ENCODE results near the gene GPHN.
"Not testable (repeated sequence)": the region's sequence is repeated elsewhere in the genome, so short reads cannot be mapped to it uniquely, and the experiment has no call there.

GPHN gene

DNA sequence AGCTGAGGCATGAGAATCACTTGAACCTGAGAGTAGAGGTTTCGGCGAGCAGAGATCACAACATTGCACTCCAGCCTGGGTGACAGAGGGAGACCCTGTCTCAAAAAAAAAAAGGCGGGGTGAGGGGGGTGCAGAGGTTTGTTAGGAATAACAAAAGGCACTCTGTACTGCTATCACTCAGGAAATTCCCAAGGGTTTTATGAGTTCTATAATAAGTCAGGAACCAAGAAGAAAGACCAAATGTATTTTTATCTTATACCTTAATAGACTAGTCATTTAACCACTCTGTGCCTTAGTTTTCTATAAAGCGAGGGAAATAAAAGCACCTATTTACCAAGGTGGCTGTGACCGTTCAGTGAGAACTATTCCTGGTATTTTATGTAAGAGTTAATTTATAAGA, 319.2 kb downstream of the GPHN start:
- no peak for DNase-seq

DNA sequence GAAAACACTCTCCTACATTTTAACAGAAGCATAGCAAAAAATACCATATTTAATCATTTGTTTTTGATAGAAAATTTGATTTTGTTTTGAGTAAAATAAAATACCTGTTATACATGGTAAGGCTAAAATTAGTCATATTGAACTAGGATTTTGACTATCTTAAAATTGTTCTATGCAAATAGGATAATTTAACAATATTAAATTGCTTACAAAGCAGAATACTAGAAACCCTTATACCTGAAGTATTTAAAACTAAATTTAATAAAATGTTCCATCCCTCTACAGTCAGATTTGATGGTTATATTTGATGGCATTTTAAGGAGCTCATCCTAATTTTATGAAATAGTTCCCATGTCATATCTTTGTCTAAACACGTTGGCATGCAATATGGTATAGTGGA, 323.2 kb downstream of the GPHN start:
- DNase-seq = no peak

DNA sequence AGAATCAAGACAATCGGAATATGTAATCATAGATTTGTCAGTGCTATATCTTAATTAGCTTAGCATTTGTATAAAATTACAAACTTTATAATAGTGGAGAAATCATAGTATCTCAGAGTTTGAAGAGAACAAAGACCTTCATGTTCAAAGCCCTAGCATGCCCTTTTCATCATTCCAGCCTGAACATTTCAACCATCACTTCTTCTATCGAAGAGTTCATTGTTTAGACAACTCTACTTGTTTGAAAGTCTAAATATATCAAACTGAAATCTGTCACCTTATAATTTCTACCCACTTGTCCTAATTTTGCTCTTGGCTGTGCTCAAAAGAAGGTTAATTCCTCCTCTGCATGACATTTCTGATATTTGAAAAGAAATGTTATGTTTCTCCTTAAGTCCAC, 325.9 kb downstream of the GPHN start:
- no peak for DNase-seq

DNA sequence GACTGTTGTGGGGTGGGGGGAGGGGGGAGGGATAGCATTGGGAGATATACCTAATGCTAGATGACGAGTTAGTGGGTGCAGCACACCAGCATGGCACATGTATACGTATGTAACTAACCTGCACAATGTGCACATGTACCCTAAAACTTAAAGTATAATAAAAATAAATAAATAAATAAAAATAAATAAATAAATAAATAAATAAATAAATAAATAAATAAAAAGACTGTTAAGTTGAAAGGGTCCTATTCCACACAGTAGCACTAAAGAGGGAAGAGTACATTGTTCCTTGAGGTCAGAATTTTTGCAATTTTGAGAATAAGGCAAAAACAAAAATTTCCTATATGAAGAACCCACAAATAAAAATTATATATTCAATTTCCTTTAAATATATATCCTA, 329.5 kb downstream of the GPHN start:
- not testable (repeated sequence) for DNase-seq

DNA sequence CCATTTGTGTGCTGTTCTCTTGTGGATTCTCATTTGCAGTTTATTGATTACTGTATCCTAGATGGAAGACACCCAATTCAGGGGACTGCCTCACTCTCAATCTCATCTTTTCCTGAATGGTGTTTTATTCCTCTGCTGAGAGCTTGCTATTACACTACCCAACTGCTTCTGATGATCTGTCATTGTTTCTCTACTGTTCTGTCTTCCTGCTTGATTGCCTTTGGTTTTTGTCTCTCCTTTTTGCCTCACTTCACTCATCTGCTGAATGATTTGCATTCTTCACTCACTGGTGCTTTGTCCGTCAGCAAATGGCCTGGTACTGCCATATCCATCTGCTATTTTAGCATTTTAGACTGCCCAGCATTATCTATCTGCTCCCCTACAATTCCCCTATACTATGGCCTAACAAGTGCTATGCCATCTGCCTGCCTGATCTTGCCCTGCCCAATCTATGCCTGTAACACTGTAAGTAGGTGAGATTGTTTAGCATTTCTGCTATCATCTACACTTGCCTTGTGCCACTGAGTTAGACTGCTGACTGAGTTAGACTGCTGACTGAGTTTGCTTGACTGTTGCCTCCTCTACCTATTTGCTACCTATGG, 335.1 kb downstream of the GPHN start:
- DNase-seq = no peak

DNA sequence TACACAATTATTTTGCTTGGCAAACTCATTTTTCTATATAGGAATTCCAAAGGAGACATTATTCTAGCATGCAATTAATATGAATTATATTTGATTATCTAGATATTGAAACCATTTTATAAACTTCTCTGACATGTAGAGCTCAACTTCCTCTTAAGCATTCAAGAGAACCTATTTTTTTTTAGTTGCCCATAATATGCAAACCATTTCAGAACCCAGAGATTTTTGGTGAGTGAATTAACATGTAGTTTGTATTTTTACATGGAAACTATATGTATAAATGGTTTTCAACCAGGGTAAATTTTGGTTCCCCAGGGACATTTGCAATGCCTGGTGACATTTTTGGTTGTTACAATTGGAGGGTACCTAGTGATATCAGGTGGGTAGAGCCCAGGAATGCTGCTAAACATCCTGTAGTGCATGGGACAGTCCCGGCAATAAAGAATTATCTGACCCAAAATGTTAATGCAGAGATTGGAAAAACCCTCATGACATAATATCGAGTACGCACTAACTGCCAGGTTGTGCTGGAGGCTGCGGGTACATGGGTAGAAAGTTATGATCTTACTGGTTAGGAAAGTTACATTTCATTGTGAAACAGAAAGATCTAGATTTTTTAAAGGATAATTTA, 342.4 kb downstream of the GPHN start:
- no peak for DNase-seq

DNA sequence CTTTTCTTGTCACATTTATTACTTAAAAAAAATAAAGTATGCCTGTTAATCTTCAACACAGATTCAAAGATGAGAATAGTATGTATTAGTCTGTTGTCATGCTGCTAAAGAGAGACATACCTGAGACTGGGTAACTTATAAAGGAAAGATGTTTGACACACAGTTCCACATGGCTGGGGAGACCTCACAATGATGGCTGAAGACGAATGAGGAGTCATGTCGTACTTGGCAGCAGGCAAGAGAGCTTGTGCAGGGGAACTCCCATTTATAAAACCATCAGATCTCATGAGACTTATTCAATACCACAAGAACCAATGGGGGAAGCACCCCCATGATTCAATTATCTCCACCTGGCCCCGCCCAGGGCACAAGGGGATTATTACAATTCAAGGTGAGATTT, 345.4 kb downstream of the GPHN start:
- no peak for DNase-seq

DNA sequence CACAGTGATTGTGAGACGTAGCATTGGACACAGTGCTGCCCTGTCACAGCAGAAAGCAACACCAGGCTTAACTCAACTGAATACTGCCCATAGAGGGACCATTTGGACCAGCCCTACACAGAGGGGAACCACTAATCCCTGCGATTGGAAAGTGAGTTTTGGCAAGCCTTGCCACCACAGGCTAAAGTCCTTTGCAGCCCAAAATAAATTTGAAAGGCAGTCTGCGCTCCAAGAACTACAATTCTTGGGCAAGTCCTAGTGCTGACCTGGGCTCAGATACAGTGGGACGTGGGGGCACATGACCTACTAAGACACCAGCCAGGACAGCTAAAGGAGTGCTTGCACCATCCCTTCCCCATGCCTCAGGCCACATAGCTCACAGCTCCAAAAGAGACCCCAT, 349.9 kb downstream of the GPHN start:
- DNase-seq = no peak

DNA sequence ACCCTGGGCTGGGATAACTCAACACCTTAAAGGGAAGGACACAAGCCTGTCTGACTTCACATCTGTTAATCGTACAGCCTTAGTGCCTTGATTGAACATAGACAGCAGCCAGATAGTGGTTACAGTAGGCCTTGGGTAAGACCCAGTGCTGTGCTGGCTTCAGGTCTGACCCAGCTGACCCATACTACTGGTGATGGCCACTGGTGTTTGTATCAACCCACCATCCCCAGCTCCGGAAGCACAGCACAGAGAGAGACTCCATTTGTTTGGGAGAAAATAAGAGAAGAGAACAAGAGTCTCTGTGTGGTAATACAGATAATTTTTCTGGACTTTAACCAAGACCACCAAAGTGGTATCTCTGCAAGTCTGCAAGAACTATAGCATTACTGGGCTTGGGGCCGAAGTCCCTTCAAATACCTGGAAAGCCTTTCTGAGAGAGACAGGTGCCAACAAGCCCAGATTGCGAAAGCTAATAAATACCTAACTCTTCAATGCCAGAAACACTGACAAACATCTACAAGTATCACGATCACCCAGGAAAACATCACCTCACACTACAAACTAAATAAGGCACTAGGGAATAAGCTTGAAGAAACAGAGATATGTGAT, 351.2 kb downstream of the GPHN start:
- no peak for DNase-seq

DNA sequence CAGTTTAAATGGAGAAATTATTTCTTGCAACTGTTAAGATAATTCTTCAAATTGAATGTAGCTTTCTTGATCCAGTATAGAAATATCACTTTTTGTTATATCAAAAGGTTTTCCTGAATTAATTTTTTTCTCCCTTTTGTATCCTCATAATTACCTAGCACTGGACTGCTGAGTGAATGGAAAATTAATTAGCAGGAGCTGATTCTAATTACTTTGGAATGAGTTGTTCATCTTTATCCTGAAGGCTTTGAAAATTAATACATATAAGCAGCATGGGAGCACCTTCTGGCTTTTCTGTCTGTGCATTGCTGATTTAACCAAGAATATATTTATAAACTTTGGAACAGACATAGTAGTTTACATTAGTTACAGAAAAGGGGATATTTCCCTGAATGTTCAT, 373.6 kb downstream of the GPHN start:
- no peak for DNase-seq

DNA sequence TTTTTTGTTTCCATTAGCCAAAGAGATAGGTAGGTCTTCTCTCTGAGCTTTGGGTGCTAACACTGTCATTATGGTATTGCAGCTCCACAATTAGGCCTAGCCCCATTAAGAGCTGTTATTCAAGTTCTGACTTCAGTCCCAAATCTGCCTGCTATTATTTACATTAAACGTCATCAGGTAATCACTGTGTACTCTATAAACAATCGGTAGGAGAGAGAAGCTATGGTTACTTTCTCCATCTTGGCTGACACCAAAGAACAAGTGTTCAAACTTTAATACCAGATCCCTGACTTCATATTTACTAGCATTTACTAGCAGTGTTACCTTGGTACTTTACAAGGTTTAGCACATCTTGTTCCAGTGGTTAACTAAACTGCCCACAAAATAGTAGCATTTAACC, 376.2 kb downstream of the GPHN start:
- no peak for DNase-seq

DNA sequence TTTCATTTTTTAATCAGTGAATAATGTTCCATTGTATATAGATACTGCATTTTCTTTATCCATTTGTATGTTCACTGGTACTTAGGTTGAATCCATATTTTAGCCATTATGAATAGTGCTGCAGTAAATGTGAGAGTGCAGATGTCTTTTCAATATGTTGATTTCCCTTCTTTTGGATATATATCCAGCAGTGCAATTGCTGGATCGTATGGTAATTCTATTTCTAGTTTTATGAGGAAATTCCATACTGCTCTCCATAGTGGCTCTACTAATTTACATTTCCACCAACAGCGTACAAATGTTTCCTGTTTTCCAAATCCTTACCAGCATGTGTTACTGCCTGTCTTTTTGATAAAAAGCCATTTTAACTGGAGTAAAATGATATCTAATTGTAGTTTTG, 392.8 kb downstream of the GPHN start:
- DNase-seq = no peak

DNA sequence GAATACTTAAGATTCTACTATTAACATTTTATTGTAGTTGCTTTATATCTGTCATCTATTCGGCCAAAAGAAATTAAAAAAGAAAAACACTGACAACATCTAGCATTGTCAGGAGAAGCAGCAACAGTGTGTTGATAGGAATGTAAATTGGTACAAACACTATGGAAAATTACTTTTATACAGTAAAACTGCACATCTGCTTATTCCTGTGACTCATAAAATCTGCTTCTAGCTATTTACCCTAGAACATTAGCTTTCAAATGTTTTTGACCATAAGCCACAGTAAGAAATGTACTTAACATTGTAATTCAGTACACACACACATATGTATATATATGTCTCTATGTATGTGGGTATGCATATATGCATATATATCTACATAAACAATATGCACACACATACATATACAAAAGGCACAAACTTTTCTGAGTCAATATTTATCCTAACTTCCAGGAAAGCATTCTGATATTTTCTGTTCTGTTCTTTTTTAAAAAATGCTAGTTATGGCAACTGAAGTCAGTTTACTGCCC, 402.4 kb downstream of the GPHN start:
- DNase-seq = no peak

DNA sequence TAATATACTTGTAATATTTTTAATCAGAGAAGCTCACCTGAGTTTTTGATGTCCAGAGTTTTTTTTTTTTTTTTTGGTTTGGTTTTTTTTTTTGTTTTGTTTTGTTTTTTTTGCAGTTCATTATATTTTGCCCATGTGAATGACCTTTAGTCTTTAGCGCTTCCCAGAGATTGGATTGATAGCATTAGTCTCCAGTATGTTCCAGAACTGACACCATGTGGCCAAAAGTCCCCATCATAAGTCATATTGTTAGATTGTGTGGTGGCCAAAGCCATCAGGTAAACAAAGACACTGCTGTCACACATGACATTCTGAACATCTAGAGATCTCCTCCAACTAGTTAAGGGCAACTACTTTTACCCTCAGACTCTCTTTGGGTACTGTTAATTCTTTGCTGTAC, 408.5 kb downstream of the GPHN start:
- DNase-seq = no peak

DNA sequence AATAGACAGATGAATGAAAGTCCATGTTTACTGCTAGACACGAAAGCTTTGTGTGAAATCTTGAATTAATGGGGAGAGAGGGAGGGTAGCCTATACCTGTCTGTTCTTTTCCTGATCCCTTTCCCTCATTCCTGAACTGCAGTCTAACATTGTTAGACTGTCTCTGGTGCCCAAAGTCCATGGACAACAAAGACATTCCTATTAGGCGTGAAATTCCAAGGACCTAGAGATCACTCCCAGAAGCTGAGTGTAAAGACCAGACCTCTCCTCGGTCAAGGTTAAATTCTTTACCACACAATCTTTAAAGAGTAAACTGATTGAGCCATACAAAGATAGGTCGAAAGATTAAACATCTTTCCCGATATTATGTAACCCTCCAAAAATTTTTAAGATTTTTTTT, 410.6 kb downstream of the GPHN start:
- DNase-seq = no peak

DNA sequence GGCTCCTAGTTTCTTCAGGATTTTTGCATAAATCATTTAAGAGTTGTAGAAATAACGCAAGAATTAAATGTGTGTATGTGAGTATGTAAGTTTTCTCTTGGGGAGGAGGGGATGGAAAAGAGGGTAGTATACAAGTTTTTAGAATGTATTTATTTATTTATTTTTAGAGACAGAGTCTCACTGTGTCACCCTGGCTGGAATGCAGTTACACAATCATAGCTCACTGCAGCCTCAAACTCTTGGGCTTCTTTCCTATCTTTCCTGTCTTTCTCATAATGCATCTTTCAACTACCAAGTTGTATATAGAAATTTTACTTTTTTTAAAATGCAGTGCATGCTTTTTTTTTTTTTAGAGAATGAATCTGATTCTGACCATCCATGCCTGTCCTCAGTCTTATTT, 412.2 kb downstream of the GPHN start:
- no peak for DNase-seq

DNA sequence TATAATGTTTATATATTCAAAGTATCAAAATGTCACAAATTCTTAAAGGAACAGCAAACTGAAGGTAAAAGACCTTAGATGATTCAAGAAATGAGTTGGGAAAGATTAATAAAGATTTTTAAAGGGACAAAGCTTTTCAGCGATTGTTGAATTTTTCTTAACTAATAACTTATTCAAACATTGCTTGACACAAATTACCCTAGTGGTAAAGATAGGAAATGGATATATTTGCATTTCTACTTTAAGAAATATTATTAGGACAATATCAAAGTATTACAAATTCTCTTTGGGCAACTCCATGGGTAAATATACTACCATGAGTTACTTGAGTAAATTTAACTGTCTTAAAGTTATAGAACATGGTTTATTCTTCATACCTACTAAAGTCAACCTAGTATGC, 415.3 kb downstream of the GPHN start:
- DNase-seq = no peak

DNA sequence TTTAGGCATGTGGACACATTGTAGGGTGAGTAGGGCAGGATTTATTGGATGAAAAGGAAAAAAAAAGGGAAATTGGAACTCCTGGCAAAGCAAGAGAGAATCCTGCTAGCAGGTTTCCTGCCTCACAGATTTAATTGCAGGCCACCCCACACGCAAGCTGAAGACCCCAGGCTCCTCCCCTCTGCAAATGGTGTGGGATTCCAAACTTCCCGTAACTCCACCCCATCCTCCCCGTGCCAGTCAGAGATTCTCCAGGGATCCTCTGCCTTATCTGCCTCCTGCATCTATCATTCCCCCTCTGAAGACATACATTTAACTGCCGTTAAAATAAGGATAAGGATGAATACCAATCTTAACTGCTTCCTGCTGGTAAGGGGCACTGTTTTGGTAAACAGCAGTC, 431.5 kb downstream of the GPHN start:
- DNase-seq = no peak

DNA sequence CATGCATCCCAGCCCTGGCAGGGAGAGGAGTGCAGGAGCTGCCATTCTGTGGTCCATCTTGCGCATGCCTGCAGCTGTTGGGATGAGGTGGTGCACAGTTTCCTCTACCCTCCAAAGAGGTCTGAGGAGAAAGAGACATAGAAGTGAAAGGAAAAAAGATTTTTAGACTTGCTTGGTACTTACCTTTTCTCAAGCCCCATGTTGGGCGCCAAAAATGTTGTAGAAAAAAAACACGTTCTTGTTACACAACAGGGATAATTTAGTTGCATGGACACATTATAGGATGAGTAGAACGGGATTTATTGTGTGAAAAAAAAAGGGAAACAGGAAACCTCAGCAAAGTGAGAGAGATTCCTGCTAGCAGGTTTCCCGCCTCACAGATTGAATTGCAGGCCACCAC, 436.9 kb downstream of the GPHN start:
- DNase-seq = no peak

DNA sequence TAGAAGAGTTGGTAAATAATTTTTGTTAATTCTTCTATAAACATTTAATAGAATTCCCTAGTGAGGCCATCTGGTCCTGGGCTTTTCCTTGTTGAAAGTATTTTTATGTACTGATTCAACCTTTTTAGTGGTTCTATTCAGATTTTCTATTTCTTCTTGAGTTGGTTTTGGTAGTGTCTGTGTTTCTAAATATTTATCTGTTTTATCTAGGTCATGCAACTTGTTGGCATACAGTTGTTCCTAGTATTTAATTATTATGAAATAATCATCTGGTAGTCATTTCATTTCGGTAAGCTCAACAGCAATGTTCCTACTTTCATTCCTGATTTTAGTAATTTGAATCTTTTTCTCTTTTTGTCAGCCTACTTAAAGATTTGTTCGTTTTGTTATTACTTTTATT, 447.2 kb downstream of the GPHN start:
- DNase-seq = no peak

DNA sequence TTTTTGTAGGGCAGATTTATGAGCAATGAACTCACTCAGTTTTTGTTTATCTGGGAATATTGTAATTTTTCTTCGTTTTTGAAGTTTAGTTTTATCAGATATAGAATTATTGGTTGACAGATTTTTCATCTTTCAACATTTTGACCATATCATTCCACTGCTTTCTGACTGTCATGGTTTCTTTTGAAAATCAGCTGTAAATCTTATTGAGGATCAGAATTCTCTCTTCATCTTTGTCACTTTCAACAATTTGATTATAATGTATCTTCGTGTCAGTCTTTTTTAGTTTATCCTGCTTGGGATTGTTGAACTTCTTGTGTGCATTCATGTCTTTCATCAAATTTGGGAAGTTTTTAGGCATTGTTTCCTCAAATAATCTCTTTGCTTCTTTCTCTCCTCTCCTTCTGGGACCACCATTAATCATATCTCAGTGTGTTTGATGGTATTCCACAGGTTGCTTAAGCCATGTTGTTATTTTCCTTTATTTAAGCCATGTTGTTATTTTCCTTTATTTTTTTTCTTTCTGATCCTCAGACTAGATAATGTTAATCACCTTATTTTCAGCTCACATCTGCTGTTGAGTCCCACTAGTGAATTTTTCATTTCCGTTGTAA, 451.6 kb downstream of the GPHN start:
- no peak for DNase-seq

DNA sequence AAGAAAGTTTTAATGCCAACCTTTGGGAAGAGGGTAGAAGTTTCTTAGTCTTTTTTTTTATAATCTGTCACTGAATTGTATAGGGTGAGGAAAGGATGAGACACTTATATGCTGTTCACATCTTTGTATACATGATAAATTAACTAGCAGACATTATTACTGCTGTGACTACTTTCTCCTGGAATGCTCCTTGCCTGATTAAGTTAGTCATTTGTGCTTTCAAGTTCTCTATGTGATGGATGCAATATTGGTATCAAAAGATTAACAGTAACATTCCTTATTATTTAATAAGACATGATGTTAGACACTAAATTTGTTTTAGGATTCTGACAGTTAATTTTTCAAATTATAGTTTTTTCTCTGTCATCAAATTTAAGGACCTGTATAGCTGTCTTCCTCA, 457.9 kb downstream of the GPHN start:
- no peak for DNase-seq

DNA sequence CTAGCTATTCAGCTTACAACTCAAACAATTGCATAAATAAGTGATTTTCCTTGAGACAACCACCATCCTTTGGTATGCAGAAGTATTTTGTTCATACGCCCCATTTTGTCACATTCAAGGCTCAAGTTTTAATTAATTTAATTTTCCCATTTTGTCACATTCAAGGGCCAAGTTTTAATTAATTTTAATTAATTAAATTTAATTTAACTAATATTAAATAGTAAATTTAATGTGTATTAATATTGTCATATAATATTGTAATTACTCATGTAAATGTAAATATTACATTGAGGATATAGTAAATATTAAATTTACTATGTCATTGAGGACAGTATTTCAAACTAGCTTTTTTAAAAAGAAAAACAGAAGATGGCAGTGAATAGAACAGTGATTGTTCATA, 464.5 kb downstream of the GPHN start:
- no peak for DNase-seq

DNA sequence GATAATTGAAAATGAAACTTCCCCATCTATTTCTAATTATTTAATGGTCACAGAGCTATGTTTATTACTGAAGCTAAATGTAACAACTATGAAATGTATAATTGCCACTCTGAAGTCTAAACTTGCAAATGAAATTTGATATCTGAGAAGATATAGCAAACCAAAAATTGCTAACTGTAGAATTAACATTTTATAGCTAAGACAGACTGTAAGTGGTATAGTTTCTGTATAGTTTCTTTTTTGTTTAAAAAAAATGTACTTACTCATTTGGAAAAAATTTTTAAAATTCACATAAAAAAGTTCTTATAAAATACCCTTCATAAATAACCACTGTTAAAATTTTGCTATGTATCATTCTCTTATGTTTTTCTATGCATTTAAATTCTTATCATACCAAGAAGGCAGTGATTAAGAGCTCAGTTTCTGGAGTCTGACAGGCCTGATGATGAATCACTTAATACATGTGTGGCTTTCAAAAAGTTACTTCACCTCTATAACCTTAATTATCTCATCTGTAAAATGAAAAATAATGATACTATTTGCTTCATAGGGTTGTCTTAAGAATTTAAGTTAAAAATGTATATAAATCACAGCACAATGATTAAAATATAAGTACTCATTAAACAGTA, 466.6 kb downstream of the GPHN start:
- DNase-seq = no peak
